NT2/D1 (cell line): ENCODE measurements around the gene CYSTM1.

ENCODE experiments used
- SUZ12 ChIP-seq: IDR thresholded peaks from 2 replicates; pipeline ENCODE4 v1.6.1; 2011; ENCODE audit not compliant: insufficient read length, insufficient read depth; ENCODE audit errors: extremely low read depth
- YY1 ChIP-seq: IDR thresholded peaks from 2 replicates; pipeline ENCODE4 v1.6.1; 2011; ENCODE audit not compliant: insufficient read length, insufficient read depth
- ZNF274 ChIP-seq: IDR thresholded peaks from 2 replicates; pipeline ENCODE4 v1.6.1; 2011; ENCODE audit warnings: mild to moderate bottlenecking, low read depth, low read length

- no peak for TF ChIP-seq SUZ12
- no peak for TF ChIP-seq YY1
- no peak for TF ChIP-seq ZNF274
These were observed 7.2 kb downstream of the CYSTM1 start for GRCh38 chr5:140182075-140182711.
